Measurements from ENCODE around the gene TRIM29.

DNA sequence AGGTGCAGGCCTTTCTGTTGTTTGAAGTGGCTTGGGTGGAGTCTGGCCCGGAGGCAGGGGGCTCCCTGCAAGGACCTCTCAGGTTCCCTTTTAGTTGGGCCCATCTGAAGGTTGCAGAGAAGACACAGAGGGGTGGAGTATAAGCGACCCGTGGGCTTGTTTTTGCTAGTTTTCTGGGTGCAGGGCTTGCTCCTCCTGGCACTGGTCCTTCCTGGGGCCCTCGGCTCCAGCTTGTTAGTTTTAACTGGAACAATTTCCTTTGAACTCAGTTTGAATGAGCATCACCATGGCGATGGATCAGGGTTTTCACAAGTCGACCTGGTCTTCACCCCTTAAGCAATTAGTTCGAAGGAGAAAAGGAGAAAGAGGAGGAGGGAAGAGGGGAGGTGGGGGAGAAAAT is 44.5 kb upstream of the TRIM29 start:
- TF ChIP-seq CTCF (IDR thresholded peaks at IDR 0.05; ENCODE audit: low read depth, low read length, poor library complexity, severe bottlenecking), result no peak
- no peak for TF ChIP-seq EZH2phosphoT487 (IDR thresholded peaks at IDR 0.05; ENCODE audit: borderline replicate concordance, low read length)

Data from DOHH2 (cell line).